Right lobe of liver (tissue), 6 donors: Measurements from ENCODE around the gene C6orf132. TPM values are rescaled to one million over a fixed set of nuclear protein-coding genes. Genes with fewer than 3 reads are reported as not detected.

Source experiments
- ATAC-seq, 4 donors: fragments of 200-7000 bp; cut with Tn5 transposase; one replicate each; pipeline ENCODE4 v1.9.1; 2020; ENCODE audit warnings: mild to moderate bottlenecking in 4 of 4, moderate library complexity in 4 of 4
- DNase-seq, 3 donors: peaks; one replicate each; pipeline ENCODE4 v3.0.0-alpha.2; 2020
- H3K27ac ChIP-seq, 3 donors: fragments of 200-600 bp; one replicate each; pipeline ENCODE4 v1.8.0; 2022
- H3K27me3 ChIP-seq, 2 donors: fragments of 200-600 bp; one replicate each; pipeline ENCODE4 v1.8.0; 2022
- H3K36me3 ChIP-seq, 4 donors: fragments of 200-600 bp; sonication (generic) in 1 of 4; one replicate each; pipeline versions ENCODE4 v1.5.1 to v1.8.0; 2017 to 2022; ENCODE audit warnings: control low read depth in 1 of 4
- H3K4me1 ChIP-seq, 4 donors: fragments of 200-600 bp; sonication (generic) in 1 of 4; one replicate each; pipeline versions ENCODE4 v1.5.1 to v1.8.0; 2017 to 2022; ENCODE audit warnings: control low read depth in 1 of 4
- H3K4me3 ChIP-seq, 3 donors: fragments of 200-600 bp; one replicate each; pipeline ENCODE4 v1.8.0; 2022
- H3K9me3 ChIP-seq, 4 donors: fragments of 200-600 bp; sonication (generic) in 1 of 4; one replicate each; pipeline versions ENCODE4 v1.5.1 to v1.8.0; 2017 to 2022; ENCODE audit warnings: control low read depth in 1 of 4
- POLR2A ChIP-seq: fragments of 450-650 bp; IDR thresholded peaks from one replicate; pipeline ENCODE4 v1.6.1; 2017; ENCODE audit warnings: antibody characterized with exemption, mild to moderate bottlenecking
- WGBS: methylation state at CpG from one replicate; pipeline ENCODE4 v1.1.6; 2018; ENCODE audit warnings: low coverage, low lambda C conversion rate; ENCODE audit not compliant: insufficient coverage; ENCODE audit errors: missing lambda C conversion rate; 5-methylcytosine and 5-hydroxymethylcytosine counted together
- intact Hi-C, 2 donors: fragments of 100-400 bp; cut with DNase I; formaldehyde crosslinking; loops; one replicate each; pipeline versions ENCODE4 v1.11.2 to v1.14.1; 2022
- long read RNA-seq: library from polyadenylated mRNA; unstranded; transcript quantifications from one replicate; pipeline ENCODE4 v2.0.0, GENCODE V29; 2019
- total RNA-seq, 6 experiments: library from RNA; depleted of rRNA in 2 of 6; stranded (reverse); fragments of >200 nt in 2 of 6; fragmentation: NEBNext Ultra II Directional in 3 of 6; extraction: Animal tissue kit (Norgen Biotek cat#: 25700) in 3 of 6; gene quantifications; one replicate each; pipeline versions ENCODE4 v1.1.0 to v1.2.4, GENCODE V29; 2016 to 2023
- TF ChIP-seq, protein P1 (sequence below), 4 donors: fragments of 200-600 bp in 3 of 4; fragments of 450-650 bp in 1 of 4; IDR thresholded peaks; one replicate each; pipeline versions ENCODE4 v1.5.1 to v1.8.0; 2016 to 2022; ENCODE audit warnings: antibody characterized with exemption in 4 of 4, mild to moderate bottlenecking in 2 of 4
- donor health status: DM: no; HTN: yes; CAD: no.
- donor health status: DM: no; HTN: no; CAD: no.
- donor health status: DM: no; HTN: no; CAD: no.
- donor health status: DM: no; HTN: yes; CAD: no.
- donor health status: DM: no; HTN: yes; CAD: no.

C6orf132 gene, protein sequence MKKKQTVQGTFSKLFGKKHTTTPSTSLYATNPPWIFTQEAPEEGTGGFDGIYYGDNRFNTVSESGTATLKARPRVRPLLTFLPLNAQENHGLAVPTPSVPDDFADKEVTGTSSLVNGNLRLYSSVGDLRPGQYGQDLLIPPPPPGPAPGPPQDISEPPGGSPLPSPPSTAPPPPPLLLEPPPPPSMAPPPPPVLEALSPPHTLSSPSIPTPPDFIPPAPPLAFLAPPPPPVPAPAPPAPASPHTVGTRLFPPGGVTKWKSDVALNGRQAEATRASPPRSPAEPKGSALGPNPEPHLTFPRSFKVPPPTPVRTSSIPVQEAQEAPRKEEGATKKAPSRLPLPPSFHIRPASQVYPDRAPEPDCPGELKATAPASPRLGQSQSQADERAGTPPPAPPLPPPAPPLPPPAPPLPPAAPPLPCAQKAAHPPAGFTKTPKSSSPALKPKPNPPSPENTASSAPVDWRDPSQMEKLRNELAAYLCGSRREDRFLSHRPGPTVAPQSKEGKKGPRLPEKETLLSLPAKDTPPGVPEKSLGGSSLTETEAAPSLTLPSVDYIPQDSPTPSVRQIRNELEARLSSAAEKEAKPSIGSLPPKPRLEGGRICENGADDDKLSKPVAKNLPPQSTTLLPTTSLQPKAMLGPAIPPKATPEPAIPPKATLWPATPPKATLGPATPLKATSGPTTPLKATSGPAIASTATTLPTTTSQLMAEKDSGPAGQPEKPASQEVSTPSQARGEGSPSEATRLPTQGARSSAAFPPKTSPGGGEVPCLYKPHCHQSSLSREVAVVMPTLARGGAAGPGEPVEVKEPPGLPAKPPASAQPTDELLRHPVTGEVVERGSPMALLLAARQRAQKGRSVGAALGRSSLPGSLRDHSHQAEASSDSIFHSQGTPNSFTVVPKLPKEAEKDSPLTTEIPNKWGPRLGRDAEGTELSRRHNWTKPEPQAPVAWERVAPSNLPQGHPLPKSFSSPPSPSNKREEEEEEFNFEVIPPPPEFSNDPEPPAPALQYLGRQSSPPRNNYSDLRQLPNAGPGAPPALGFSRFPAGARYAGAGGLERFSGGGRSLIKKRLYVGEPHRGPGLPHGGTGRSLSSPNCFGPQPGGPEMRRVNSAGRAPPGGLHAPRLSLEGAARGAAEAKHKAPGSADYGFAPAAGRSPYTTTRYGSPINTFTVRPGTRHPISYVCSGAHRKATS
- total RNA-seq = under 1 TPM; 0.07 to 0.74 (median 0.34) TPM
- long read RNA-seq = 0 reads

DNA sequence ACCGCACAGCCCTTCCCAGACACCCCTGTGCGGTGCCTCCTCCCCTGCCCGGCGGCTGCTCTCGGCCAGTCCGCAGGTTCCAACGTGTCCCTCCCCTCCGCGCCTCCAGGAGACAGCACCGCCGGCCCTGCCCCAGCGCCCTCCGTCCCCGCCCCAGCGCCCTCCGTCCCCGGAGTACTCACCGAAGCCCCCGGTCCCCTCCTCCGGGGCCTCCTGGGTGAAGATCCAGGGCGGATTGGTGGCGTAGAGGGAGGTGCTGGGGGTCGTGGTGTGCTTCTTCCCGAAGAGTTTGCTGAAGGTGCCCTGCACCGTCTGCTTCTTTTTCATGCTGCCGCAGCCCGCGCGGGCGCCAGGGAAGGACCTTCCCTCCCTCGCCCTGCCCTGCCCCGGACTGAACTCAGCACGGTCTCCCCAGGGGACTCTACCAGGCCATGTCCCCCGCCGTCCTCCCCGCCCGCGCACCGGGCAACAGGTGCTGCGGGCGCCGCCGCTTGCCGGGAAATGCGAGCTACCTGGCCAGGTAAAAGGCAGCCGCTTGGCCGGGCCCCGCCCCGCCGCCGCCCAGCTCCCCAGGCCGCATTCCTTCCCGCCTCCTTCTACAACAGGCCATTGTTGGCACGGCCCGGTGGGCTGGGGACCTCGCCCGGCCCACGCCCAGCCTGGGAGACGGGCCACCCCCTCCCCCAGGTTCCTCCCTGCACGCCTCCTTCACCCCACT is at the start of gene C6orf132:
Gene C6orf132 (minus strand): TSS at position 503 of the 718 bp plus-strand sequence. CDS start 176 bp downstream, at position 327.
- Histone ChIP-seq H3K9me3 (no peaks in the 10 kb centered on the region), H3K27ac (no peak within 1 kb of the TSS), H3K27me3 (peaks cover 0 to 5% of the 10 kb centered on the region in 2 donors), H3K36me3 (no peaks in the 10 kb centered on the region), H3K4me1 (peaks cover 0 to 4% (median 0%) of the 10 kb centered on the region in 4 donors), H3K4me3 (peak within 1 kb of the TSS; percentile 2 to 27 (median 20))
- DNase-seq (no peak), ATAC-seq (peak; percentile 26 to 65 (median 41))
- intact Hi-C loops = no loop called here
- no peak for TF ChIP-seq POLR2A
- TF ChIP-seq, protein P1, sequence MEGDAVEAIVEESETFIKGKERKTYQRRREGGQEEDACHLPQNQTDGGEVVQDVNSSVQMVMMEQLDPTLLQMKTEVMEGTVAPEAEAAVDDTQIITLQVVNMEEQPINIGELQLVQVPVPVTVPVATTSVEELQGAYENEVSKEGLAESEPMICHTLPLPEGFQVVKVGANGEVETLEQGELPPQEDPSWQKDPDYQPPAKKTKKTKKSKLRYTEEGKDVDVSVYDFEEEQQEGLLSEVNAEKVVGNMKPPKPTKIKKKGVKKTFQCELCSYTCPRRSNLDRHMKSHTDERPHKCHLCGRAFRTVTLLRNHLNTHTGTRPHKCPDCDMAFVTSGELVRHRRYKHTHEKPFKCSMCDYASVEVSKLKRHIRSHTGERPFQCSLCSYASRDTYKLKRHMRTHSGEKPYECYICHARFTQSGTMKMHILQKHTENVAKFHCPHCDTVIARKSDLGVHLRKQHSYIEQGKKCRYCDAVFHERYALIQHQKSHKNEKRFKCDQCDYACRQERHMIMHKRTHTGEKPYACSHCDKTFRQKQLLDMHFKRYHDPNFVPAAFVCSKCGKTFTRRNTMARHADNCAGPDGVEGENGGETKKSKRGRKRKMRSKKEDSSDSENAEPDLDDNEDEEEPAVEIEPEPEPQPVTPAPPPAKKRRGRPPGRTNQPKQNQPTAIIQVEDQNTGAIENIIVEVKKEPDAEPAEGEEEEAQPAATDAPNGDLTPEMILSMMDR (IDR thresholded peaks at IDR 0.05) = no peak
- WGBS = 1% methylated on average over 27 of the region's 60 CpGs

DNA sequence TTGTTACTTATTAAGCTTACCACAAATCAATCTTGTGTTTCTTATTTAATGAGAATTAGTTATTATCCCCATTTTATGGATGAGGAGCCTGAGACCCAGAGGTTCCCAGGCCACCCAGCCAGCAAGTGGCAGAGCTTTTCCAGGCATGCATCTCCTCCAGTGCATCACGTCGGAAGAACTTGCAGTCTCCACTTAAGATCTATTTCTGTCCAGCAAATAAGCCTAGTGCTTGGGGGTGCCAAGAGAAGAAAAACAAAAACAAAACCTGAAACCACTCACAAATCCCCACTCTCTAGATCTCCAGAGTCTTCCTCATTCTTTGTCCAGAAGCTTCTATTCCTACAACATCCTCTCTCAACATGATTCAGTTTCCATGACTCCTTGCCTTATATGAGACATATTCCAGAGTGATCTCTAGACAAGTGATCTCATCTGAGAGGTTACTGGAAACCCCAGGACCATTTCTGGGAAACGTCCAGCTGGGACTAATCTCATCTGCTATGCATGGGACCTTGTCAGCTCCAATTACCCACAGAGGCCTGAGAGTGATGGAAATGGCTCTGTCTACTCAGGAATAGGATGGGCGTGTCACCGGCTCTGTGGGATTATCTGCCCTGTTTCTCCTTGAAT is 48.2 kb upstream of the C6orf132 start:
- DNase-seq = no peak
- peak in 1 of 4 donors; percentile 20 for ATAC-seq
- Histone ChIP-seq H3K27ac (no peak overlapping the region), H3K4me3 (no peak overlapping the region), H3K27me3 (no peaks in the 10 kb centered on the region), H3K4me1 (no peaks in the 10 kb centered on the region), H3K36me3 (no peaks in the 10 kb centered on the region), H3K9me3 (no peaks in the 10 kb centered on the region)
- intact Hi-C loops = no loop called here
- WGBS = 81% methylated on average over 5 of the region's 5 CpGs
- no peak for TF ChIP-seq POLR2A
- TF ChIP-seq, protein P1 (IDR thresholded peaks at IDR 0.05) = no peak

DNA sequence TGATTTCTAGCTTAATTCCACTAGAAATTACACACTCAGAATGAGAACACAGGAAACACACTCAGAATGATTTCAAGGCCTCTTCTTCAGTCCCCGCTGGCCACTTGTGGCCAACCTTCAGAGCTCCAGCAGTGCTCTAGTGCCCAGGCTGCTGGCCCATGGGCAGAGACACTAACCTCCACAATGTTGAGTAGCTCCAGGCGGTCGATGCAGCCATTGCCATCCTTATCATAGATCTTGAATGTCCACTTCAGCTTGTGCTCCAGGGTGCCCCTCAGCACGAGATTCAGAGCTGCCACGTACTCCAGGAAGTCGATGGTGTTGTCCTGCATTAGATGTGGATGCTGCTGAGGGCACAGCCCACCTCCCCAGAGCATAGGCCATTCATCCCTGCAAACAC is 46.0 kb upstream of the C6orf132 start:
- DNase-seq (no peak), ATAC-seq (no peak)
- TF ChIP-seq, protein P1 (IDR thresholded peaks at IDR 0.05) = no peak
- no peak for TF ChIP-seq POLR2A
- intact Hi-C loops = no loop called here
- Histone ChIP-seq H3K4me3 (no peak overlapping the region), H3K4me1 (no peaks in the 10 kb centered on the region), H3K36me3 (no peaks in the 10 kb centered on the region), H3K9me3 (no peaks in the 10 kb centered on the region), H3K27me3 (no peaks in the 10 kb centered on the region), H3K27ac (no peak overlapping the region)
- no CpG with 5 or more reads among the region's 6 CpGs for WGBS
